Endometrial microvascular endothelial cells (primary cell): Measurements from ENCODE around the gene SFXN3. TPM values are rescaled to one million over a fixed set of nuclear protein-coding genes. Genes with fewer than 3 reads are reported as not detected.

Experiments
- in situ Hi-C: cut with HindIII; loops from 2 replicates; pipeline ENCODE4 v1.10.0; 2017; ENCODE audit warnings: low sequenced_read_pairs, low pct_unique_long_range_greater_than_20kb; ENCODE audit errors: inconsistent ontology term
- total RNA-seq: library from RNA; depleted of rRNA; stranded (reverse); fragments of >200 nt; gene quantifications from one replicate; pipeline ENCODE4 v1.2.3, GENCODE V29; 2015; ENCODE audit errors: inconsistent ontology term

SFXN3 gene
- total RNA-seq, 1 donor from 2014 or later, result 84.7 TPM

GRCh38 chr10:101089520-101090299 is 58.7 kb downstream of the SFXN3 start:
- in situ Hi-C loops, result no loop called here

GRCh38 chr10:101090597-101090996 is 59.6 kb downstream of the SFXN3 start:
- in situ Hi-C loops, result no loop called here

Other genes starting within 250 kb of the SFXN3 start
- gene SLF2, start 118.3 kb upstream of the SFXN3 start, total RNA-seq, result 27.4 TPM
- 3.8 TPM for gene SEMA4G, start 61.7 kb upstream of the SFXN3 start, total RNA-seq
- gene MRPL43, start 43.7 kb upstream of the SFXN3 start, total RNA-seq, result 93.8 TPM
- 6.4 TPM for gene TWNK, start 43.7 kb upstream of the SFXN3 start, total RNA-seq
- 71.5 TPM for gene LZTS2, start 31.4 kb upstream of the SFXN3 start, total RNA-seq
- 1.1 TPM for gene PDZD7, start 105 bp upstream of the SFXN3 start, total RNA-seq
- gene KAZALD1, start 30.8 kb downstream of the SFXN3 start, total RNA-seq, result 0.28 TPM
- gene TLX1, start 100.1 kb downstream of the SFXN3 start, total RNA-seq, result not detected
- not detected for gene LBX1, start 198.2 kb downstream of the SFXN3 start, total RNA-seq